ENCODE results near the gene PDK3. TPM values are rescaled to one million over a fixed set of nuclear protein-coding genes. Genes with fewer than 3 reads are reported as not detected.

The PDK3 gene
- total RNA-seq: 5.8 and 8.6 TPM in 2 replicates

DNA sequence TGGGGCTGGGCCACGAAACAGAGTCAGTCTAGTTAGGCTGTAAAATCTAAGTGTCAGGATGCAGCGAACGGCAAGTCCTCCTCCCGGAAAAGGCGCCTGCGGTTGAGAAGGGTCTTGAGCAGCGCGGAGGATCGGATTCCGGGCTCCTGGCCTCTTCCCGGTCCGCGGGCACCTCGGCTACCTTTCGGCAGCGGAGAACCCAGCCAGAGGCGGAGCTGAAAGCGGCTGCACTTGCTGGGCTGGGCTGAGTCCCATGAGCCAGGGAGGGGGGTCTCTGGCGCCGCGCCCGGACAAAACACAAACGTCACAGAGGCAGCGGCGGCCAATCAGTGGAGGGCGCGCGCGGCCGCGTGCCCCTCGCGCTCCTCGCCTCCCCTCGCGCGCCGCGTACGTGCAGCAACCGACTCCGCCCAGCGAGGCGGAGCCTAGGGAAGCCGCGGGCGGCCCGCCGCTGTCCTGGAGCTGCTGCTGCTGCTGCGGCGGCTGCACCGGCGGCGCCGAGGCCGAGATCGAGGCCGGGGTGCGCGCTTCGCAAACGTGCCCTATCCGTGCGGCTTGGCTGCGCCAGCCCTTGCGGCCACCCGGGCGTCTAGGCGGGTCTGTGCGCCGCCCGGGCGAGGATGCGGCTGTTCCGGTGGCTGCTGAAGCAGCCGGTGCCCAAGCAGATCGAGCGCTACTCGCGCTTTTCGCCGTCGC lies at the start of gene PDK3:
PDK3 (plus strand) TSS at position 451 of the 696 bp plus-strand sequence; CDS start at position 621, 170 bp downstream.

Other genes with a start within 250 kb of the PDK3 start
- 0.09 and 0.14 TPM in 2 replicates for gene SUPT20HL2, start 151.2 kb upstream of the PDK3 start, total RNA-seq
- gene SUPT20HL1, start 104.6 kb upstream of the PDK3 start, total RNA-seq: 0.14 and 0.28 TPM in 2 replicates
- 0.28 and 0.46 TPM in 2 replicates for gene PCYT1B, start 182.1 kb downstream of the PDK3 start, total RNA-seq
- 6.4 and 7.3 TPM in 2 replicates for gene POLA1, start 228.6 kb downstream of the PDK3 start, total RNA-seq

All from smooth muscle cell of bladder (primary cell).